AG04449 (cell line): ENCODE results near the gene FANCC.
"Not testable (repeated sequence)": the region's sequence is repeated elsewhere in the genome, so short reads cannot be mapped to it uniquely, and the experiment has no call there.

Experiments
- CTCF ChIA-PET: fragments of 350-600 bp; formaldehyde crosslinking; extraction: SDS; loops from one replicate; lab custom pipeline; 2021; ENCODE audit warnings: antibody characterized with exemption; lab: Yijun Ruan, JAX
- POLR2A ChIA-PET: fragments of 400-600, 350-600 bp; formaldehyde crosslinking; extraction: SDS; loops from one replicate; lab custom pipeline; 2020; ENCODE audit warnings: antibody characterized with exemption, inconsistent platforms; lab: Yijun Ruan, JAX
- DNase-seq: peaks from one replicate; pipeline ENCODE4 v3.0.0-alpha.2; 2010; ENCODE audit warnings: low read depth, low spot score
- H3K4me3 ChIP-seq: 2 replicates; pipeline ENCODE4 v1.5.1; 2011; ENCODE audit warnings: low read depth, mild to moderate bottlenecking, control low read depth, low read length
- CTCF ChIP-seq: IDR thresholded peaks from one replicate; pipeline ENCODE4 v1.5.1; 2011; ENCODE audit warnings: mild to moderate bottlenecking, moderate library complexity, low read length, control low read depth, inconsistent platforms; ENCODE audit not compliant: insufficient read depth; ENCODE audit errors: missing control alignments

FANCC gene

GRCh38 chr9:95225726-95226106, 91.8 kb downstream of the FANCC start:
- POLR2A ChIA-PET: no interaction called here
- DNase-seq: no peak
- TF ChIP-seq CTCF: no peak
- CTCF ChIA-PET: no interaction called here
- no peak overlapping the region for H3K4me3 ChIP-seq

GRCh38 chr9:95225076-95225725, 92.3 kb downstream of the FANCC start:
- DNase-seq: no peak
- no peak for TF ChIP-seq CTCF
- CTCF ChIA-PET: interaction anchor here (1.2 to 1.4 kb wide), 2 partner anchors 8 to 20 kb away, joined by 3 to 4 read pairs; no protein-coding TSS in a partner anchor
- POLR2A ChIA-PET: no interaction called here
- H3K4me3 ChIP-seq: no peak overlapping the region

GRCh38 chr9:95224376-95225019, 93.0 kb downstream of the FANCC start:
- POLR2A ChIA-PET: no interaction called here
- CTCF ChIA-PET: interaction anchor here (1.2 to 1.4 kb wide), 2 partner anchors 9 to 19 kb away, joined by 3 to 4 read pairs; no protein-coding TSS in a partner anchor
- TF ChIP-seq CTCF: no peak
- H3K4me3 ChIP-seq: no peak overlapping the region
- DNase-seq: no peak

- DNase-seq, POLR2A ChIA-PET, CTCF ChIA-PET, H3K4me3 ChIP-seq: not testable (repeated sequence)
Measured at GRCh38 chr9:95220352-95220751, 97.2 kb downstream of the FANCC start.

- TF ChIP-seq CTCF: no peak
- DNase-seq: no peak
- no peak overlapping the region for H3K4me3 ChIP-seq
- CTCF ChIA-PET: no interaction called here
- POLR2A ChIA-PET: no interaction called here
Measured at GRCh38 chr9:95218773-95219172, 98.7 kb downstream of the FANCC start.

GRCh38 chr9:95217936-95218335, 99.6 kb downstream of the FANCC start:
- TF ChIP-seq CTCF: no peak
- CTCF ChIA-PET: no interaction called here
- POLR2A ChIA-PET: no interaction called here
- no peak overlapping the region for H3K4me3 ChIP-seq
- no peak for DNase-seq
